Muscle layer of duodenum (tissue), 2 donors: Measurements from ENCODE around the gene FIGLA.

Source experiments
- H3K27ac ChIP-seq: one replicate; pipeline ENCODE4 v1.7.0; 2013; ENCODE audit warnings: mild to moderate bottlenecking, low read length
- H3K27me3 ChIP-seq: one replicate; pipeline ENCODE4 v1.7.0; 2013; ENCODE audit warnings: low read depth, mild to moderate bottlenecking, control low read depth, low read length
- H3K36me3 ChIP-seq, 2 donors: one replicate each; pipeline ENCODE4 v1.7.0; 2013; ENCODE audit warnings: low read length in 2 of 2, control low read depth in 1 of 2, mild to moderate bottlenecking in 1 of 2; ENCODE audit not compliant: insufficient read depth in 2 of 2, control insufficient read depth in 1 of 2
- H3K4me1 ChIP-seq, 2 donors: one replicate each; pipeline ENCODE4 v1.7.0; 2013; ENCODE audit warnings: low read length in 2 of 2, mild to moderate bottlenecking in 2 of 2, control low read depth in 1 of 2, moderate library complexity in 1 of 2; ENCODE audit not compliant: insufficient read depth in 2 of 2, control insufficient read depth in 1 of 2
- H3K4me3 ChIP-seq, 2 donors: one replicate each; pipeline ENCODE4 v1.7.0; 2013; ENCODE audit warnings: low read length in 2 of 2, low read depth in 1 of 2, mild to moderate bottlenecking in 1 of 2
- H3K9me3 ChIP-seq, 2 donors: one replicate each; pipeline ENCODE4 v1.7.0; 2013; ENCODE audit warnings: low read length in 2 of 2, control low read depth in 1 of 2, mild to moderate bottlenecking in 1 of 2; ENCODE audit not compliant: control insufficient read depth in 1 of 2
- donor health status: healthy.

The FIGLA gene

GRCh38 chr2:70769450-70769849 lies 21.0 kb downstream of the FIGLA start:
- Histone ChIP-seq H3K27me3 (peaks cover 39% of the 10 kb centered on the region), H3K9me3 (no peaks in the 10 kb centered on the region), H3K36me3 (no peaks in the 10 kb centered on the region), H3K27ac (no peak overlapping the region), H3K4me3 (no peak overlapping the region), H3K4me1 (peaks cover 5 to 16% of the 10 kb centered on the region in 2 donors)

DNA sequence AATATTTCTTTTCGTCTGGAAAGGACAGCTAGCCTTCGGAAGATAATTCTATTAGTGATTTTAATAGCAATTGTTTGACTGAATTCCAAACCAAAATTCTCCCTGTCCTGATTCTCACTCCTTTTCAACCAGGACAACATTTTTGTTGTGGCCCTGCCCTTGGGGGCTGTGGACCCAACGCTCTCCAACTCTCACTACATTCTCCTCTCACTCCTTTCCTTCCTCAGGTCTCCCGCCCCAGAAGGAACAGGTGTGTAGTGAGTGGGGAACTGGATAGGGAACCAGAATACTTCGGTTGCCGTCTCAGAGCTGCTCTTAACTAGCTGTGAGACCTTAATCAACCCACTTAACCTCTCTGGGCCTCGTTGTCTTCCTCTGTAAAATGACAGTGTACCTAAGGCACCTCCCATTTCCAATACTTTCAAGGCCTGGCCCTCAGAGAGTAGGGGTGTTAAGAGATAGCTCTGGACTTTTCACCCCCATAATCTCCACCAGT lies 21.8 kb downstream of the FIGLA start:
- H3K27me3 ChIP-seq: peaks cover 43% of the 10 kb centered on the region
- H3K4me3 ChIP-seq: no peak overlapping the region
- H3K4me1 ChIP-seq: peaks cover 5 to 16% of the 10 kb centered on the region in 2 donors
- H3K27ac ChIP-seq: no peak overlapping the region
- no peaks in the 10 kb centered on the region for H3K9me3 ChIP-seq
- H3K36me3 ChIP-seq: no peaks in the 10 kb centered on the region

DNA sequence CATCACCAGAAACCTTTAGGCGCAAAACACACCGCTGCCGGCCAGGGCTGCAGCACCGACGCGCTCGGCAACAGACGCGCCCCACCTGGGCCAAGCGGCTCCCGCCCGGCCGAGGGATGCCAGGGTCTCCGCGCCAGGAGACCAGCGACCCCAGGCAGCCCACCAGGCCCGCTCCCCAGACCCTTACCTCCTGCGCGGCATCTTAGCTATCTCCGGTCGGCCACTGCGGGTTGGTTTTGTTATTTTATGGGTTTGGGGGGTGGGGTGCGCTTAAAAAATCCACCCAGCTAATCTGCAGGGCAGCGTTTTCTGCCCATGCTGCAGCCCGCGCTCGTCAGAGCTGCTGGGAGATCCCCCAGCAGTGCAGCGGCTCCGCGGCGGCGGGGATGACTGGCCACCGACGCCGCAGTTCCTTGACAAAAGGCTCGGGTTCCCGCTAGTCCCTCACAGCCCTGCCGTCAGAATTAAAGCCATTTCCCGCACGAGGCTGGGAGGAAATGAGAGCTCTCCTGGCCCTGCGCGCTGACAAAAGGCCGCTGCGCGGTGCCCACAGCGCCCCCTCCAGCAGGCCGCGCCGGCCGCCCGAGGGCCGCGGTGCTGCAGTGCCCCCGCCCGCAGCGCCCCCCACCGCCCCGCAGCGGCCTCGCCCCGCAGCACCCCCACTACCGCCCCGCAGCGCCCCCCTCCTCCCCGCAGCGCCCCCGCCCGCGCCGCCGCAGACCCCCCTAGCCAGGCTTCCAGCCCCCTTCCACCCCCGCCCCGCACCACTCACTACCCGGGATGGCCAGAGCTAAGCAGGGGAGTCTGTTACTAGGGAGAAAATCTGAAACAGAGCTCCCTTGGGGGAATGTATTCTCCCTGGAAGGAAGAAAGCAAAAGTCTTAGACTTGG lies 22.5 kb downstream of the FIGLA start, which contains the start of gene ADD2:
ADD2 (minus strand) TSS at position 502 of the 891 bp plus-strand sequence. CDS start 61,792 bp downstream, outside the sequence.
- H3K27me3 ChIP-seq: peaks cover 43% of the 10 kb centered on the region
- H3K27ac ChIP-seq: no peak within 1 kb of the TSS
- H3K4me3 ChIP-seq: peak within 1 kb of the TSS; percentile 33 to 61
- no peaks in the 10 kb centered on the region for H3K36me3 ChIP-seq
- peaks cover 5 to 16% of the 10 kb centered on the region in 2 donors for H3K4me1 ChIP-seq
- no peaks in the 10 kb centered on the region for H3K9me3 ChIP-seq

GRCh38 chr2:70767079-70767698 lies 23.3 kb downstream of the FIGLA start:
- H3K27ac ChIP-seq: no peak overlapping the region
- peak overlapping the region; percentile 33 to 61 for H3K4me3 ChIP-seq
- H3K27me3 ChIP-seq: peaks cover 39% of the 10 kb centered on the region
- no peaks in the 10 kb centered on the region for H3K9me3 ChIP-seq
- H3K36me3 ChIP-seq: no peaks in the 10 kb centered on the region
- peaks cover 5 to 16% of the 10 kb centered on the region in 2 donors for H3K4me1 ChIP-seq

GRCh38 chr2:70766357-70767078 lies 23.9 kb downstream of the FIGLA start:
- Histone ChIP-seq H3K4me1 (peaks cover 5 to 16% of the 10 kb centered on the region in 2 donors), H3K36me3 (no peaks in the 10 kb centered on the region), H3K27ac (no peak overlapping the region), H3K27me3 (peaks cover 39% of the 10 kb centered on the region), H3K9me3 (no peaks in the 10 kb centered on the region), H3K4me3 (peak overlapping the region; percentile 33 to 61)

- Histone ChIP-seq H3K36me3 (no peaks in the 10 kb centered on the region), H3K27ac (no peak overlapping the region), H3K4me1 (peaks cover 5 to 16% of the 10 kb centered on the region in 2 donors), H3K9me3 (no peaks in the 10 kb centered on the region), H3K27me3 (peaks cover 39% of the 10 kb centered on the region), H3K4me3 (no peak overlapping the region)
Measured at GRCh38 chr2:70765507-70765906, 24.9 kb downstream of the FIGLA start.

GRCh38 chr2:70759446-70759845 lies 31.0 kb downstream of the FIGLA start:
- H3K27ac ChIP-seq: no peak overlapping the region
- H3K27me3 ChIP-seq: peaks cover 4% of the 10 kb centered on the region
- H3K36me3 ChIP-seq: no peaks in the 10 kb centered on the region
- H3K4me1 ChIP-seq: no peaks in the 10 kb centered on the region
- no peaks in the 10 kb centered on the region for H3K9me3 ChIP-seq
- no peak overlapping the region for H3K4me3 ChIP-seq

GRCh38 chr2:70757966-70758365 lies 32.5 kb downstream of the FIGLA start:
- H3K36me3 ChIP-seq: no peaks in the 10 kb centered on the region
- H3K4me1 ChIP-seq: no peaks in the 10 kb centered on the region
- no peaks in the 10 kb centered on the region for H3K9me3 ChIP-seq
- H3K27ac ChIP-seq: no peak overlapping the region
- no peak overlapping the region for H3K4me3 ChIP-seq
- H3K27me3 ChIP-seq: no peaks in the 10 kb centered on the region

DNA sequence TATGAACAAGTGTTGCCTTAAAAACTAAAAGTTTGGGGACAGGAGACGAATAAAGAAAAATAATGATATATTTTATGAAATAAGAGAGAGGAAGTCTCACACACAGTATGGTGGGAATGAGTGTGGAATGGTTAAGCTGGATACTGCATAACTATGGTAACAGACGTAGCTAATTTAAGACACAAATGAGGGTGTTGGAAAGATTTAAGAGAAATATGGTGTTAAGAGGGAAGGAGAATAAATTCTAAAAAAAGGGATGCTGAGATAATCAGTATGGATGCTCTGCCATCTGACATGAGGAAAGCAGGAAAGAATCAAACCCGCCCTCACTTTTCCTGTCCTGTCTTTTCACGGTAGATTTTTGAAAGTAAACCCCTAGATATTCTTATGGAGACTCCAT lies 33.1 kb downstream of the FIGLA start:
- Histone ChIP-seq H3K36me3 (no peaks in the 10 kb centered on the region), H3K4me1 (no peaks in the 10 kb centered on the region), H3K27ac (no peak overlapping the region), H3K27me3 (no peaks in the 10 kb centered on the region), H3K4me3 (no peak overlapping the region), H3K9me3 (no peaks in the 10 kb centered on the region)

DNA sequence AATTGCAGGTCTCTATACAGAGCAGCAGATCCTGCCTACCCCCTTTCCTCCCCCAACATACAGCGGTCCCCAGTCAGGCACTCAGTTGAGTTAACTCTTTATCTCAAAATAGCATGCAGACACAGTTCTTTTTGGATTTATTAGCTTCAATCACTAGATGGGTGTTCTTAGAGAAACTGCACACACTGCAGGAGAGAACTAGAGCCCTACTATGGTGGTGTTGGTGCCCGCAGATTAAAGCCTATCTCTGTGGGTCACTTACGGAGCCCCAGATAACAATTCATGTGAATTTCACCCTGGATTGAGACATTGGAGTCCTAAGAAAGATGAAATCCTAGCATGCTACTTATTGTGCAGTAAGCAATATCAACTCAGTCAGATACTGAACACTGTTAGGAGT lies 34.3 kb downstream of the FIGLA start:
- no peaks in the 10 kb centered on the region for H3K9me3 ChIP-seq
- H3K27me3 ChIP-seq: no peaks in the 10 kb centered on the region
- no peak overlapping the region for H3K4me3 ChIP-seq
- no peaks in the 10 kb centered on the region for H3K4me1 ChIP-seq
- no peaks in the 10 kb centered on the region for H3K36me3 ChIP-seq
- no peak overlapping the region for H3K27ac ChIP-seq

DNA sequence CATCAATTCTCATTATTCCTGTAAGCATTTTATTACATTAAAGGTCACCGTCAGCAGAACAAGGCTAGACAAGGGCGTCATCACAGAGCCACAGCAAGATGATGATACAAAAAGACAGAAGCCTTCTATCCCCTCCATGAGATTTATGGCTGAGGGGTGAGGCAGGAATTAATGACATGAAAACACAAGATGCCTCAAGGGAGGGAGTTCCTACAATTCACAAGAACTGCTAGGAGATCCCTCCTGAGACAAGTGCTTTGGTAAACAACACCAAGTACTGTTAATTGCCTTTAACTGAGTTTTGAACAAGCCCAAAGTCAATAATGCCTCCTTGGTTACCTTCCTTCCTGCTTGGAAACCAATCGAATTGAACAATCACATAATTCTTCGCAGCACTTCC lies 36.5 kb downstream of the FIGLA start:
- Histone ChIP-seq H3K4me3 (no peak overlapping the region), H3K9me3 (no peaks in the 10 kb centered on the region), H3K4me1 (no peaks in the 10 kb centered on the region), H3K27me3 (no peaks in the 10 kb centered on the region), H3K36me3 (no peaks in the 10 kb centered on the region), H3K27ac (no peak overlapping the region)
